LNCAP (cell line): ENCODE results near the gene FRMPD3.

Experiments
- CTCF ChIP-seq: fragments of 450-650 bp; IDR thresholded peaks from 2 replicates; pipeline ENCODE4 v1.5.1; 2017; ENCODE audit warnings: mild to moderate bottlenecking

The FRMPD3 gene

DNA sequence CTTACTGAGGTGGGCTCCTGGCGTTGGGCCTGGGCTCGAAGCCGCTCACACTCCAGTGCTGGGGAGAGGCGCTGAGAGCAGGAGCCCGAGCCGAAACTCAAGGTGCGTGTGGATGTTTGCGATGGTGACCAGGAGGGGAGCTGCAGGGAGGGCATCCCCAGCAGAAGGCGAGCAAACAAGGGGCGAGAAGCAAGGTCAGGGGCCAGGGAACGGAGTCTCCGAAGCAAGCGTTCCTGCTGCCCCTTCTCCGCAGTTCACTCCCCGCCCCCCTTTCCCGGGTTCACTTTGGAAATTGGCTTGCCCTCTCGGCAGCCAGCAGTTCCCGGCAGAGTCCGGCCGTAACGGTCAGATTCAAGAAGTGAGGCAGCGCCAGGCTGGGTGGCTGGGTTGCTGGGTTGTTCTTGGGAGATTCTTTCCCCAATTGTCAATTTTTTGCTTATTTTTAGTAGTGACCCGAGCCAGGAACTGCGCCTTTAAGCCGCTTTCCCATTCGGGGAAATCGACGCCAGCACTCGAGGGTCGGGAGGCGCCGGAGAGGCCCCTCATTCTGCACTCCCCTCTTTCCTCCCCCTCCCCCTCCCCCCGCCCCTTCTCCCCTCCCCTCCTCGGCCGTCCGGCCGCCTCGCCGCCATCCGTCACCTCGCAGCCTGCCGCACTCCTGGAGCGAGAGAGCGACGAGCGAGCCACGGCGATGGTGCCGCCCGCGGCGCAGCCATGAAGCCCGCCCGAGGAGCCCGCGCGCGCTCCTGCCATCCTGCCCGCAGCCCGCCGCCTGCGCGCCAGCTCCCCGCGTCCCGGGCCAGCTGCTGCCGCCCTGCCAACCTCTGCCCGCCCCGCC lies at the start of gene FRMPD3:
Gene FRMPD3 (plus strand): TSS at position 655 of the 838 bp plus-strand sequence. CDS start 76,937 bp downstream, outside the sequence.
- TF ChIP-seq CTCF: 0 out of 2 replicates have a peak, but pooled peaks have one; percentile 22

DNA sequence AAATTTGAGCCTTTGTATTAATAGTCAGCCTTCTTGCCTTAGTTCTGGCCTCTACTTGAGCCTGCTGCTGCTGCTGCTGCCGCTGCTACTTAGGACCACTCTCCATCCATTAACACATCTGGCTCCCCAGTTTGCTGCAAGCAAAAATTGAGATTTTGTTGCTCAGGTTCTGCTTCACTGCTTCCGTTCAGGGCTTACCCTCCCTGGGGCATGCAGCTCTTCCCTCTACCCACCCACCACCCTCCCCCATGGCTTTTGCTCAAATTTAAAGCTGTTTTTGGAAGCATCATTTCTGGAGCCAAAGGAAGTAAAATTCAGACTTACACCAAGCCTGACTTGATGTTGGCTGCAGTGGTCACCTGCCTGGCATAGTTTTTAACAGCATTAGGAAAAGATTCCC lies 28.9 kb upstream of the FRMPD3 start:
- no peak for TF ChIP-seq CTCF

GRCh38 chrX:107421337-107421861 lies 28.1 kb upstream of the FRMPD3 start:
- TF ChIP-seq CTCF: no peak

- peak; percentile 52 for TF ChIP-seq CTCF
Observed at GRCh38 chrX:107429090-107429489, 20.4 kb upstream of the FRMPD3 start.

- TF ChIP-seq CTCF: no peak
Observed at GRCh38 chrX:107440187-107440586, 9.3 kb upstream of the FRMPD3 start.

- no peak for TF ChIP-seq CTCF
Observed at GRCh38 chrX:107440692-107441091, 8.8 kb upstream of the FRMPD3 start.

- no peak for TF ChIP-seq CTCF
Observed at GRCh38 chrX:107442914-107443527, 6.4 kb upstream of the FRMPD3 start.
